ENCODE measurements around the gene SFRP2. TPM values are rescaled to one million over a fixed set of nuclear protein-coding genes. Genes with fewer than 3 reads are reported as not detected.

Gene SFRP2
- total RNA-seq, 4 donors from 2014 or later: 2.6 to 3.1 (median 3.1) TPM; not detected in 1

DNA sequence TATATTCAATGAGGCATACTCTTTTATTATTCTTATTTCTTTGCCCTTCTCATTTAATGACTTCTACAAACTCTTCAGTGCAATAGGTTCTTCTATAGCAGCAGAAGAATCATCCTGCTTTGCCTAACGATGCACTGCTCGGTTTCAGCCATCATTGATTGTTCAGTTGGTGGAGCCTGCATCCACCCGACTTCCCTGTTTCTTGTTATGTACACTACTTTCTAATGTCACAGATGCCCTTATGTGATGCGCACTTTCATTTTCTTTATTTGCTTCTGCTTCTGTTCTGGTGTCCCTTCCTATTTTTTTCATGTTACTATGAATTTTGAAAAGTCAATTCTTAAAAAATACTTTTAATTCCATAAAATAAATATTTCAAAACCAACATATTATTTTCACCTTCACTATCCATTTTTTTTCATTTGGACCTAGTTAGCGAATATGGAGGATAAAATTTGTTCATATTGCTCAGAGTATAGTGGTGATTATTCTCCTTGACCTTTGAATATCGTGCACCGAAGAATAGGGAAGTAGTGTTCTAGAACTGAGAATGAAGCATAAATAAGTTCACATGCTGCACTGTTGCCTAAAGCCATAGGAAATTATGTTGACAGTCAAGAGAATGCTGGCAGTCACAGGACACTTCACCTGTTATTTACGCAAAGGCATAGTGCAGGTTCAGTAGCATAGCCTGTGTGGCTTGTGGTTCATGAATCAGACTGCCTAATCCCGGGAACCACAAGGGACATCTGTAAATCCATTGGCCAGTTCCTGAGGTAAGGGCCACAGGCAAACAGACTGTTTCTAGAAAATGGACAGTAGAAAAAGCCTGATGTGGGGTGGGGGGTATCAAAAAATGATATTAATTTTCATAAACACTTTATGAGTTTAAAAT, 21.3 kb upstream of the SFRP2 start:
- TF ChIP-seq, protein P1, sequence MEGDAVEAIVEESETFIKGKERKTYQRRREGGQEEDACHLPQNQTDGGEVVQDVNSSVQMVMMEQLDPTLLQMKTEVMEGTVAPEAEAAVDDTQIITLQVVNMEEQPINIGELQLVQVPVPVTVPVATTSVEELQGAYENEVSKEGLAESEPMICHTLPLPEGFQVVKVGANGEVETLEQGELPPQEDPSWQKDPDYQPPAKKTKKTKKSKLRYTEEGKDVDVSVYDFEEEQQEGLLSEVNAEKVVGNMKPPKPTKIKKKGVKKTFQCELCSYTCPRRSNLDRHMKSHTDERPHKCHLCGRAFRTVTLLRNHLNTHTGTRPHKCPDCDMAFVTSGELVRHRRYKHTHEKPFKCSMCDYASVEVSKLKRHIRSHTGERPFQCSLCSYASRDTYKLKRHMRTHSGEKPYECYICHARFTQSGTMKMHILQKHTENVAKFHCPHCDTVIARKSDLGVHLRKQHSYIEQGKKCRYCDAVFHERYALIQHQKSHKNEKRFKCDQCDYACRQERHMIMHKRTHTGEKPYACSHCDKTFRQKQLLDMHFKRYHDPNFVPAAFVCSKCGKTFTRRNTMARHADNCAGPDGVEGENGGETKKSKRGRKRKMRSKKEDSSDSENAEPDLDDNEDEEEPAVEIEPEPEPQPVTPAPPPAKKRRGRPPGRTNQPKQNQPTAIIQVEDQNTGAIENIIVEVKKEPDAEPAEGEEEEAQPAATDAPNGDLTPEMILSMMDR (IDR thresholded peaks at IDR 0.05; ENCODE audit: low read depth): no peak

DNA sequence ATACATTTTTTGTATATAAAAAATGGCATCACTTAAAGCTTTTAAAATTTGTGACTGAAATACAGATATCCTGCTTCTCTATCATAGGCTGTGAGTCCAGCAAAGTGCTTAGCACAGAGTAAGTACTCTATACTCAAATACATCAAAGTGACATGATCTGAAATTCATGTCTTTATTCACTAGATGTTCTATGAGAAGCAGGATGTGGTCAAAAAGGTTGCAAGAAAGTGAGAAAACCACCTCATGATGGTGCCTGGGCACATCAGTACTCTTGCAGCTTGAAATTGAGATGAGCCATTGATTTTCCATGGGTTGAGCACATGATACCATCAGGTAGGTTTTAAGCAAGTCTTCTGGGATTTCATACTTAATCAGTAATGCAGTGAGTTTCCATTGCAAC, 20.4 kb upstream of the SFRP2 start:
- TF ChIP-seq, protein P1 (IDR thresholded peaks at IDR 0.05; ENCODE audit: low read depth): no peak

DNA sequence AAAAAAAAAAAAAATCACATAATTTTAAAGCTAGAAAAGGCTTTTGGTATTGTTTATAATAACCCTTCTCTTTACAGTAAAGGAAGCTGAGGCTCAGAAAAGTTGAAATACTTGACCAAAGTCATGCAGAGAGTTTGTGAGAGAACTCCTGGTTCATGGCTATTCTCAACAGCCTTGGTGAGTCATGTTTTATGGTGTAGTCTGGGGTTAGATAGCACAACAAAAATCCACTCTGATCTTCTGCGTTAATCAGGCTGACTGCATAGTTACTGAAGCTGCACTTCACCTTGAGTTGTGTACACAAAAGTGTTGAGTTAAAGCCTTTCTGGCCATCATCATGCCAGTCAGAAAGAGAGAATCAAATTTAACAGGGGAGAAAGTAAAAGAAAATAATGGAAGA, 19.3 kb upstream of the SFRP2 start:
- TF ChIP-seq, protein P1 (IDR thresholded peaks at IDR 0.05; ENCODE audit: low read depth): no peak

DNA sequence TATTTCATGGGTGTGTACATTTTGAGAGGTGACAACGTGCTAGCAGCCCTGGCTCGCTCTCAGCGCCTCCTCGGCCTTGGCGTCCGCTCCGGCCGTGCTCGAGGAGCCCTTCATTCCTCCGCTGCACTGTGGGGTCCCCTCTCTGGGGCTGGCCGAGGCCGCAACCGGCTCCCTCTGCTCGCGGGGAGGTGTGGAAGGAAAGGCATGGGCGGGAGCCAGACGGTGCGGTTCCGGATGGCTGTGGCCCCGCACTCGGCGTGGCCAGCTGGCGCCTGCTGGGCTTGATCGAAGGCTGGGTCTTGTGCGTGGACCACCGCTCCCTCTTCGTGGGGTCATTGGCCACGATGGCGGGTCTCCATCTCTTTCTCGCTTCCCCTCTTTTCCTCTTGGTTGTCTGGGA, 17.2 kb upstream of the SFRP2 start:
- TF ChIP-seq, protein P1 (IDR thresholded peaks at IDR 0.05; ENCODE audit: low read depth): no peak

DNA sequence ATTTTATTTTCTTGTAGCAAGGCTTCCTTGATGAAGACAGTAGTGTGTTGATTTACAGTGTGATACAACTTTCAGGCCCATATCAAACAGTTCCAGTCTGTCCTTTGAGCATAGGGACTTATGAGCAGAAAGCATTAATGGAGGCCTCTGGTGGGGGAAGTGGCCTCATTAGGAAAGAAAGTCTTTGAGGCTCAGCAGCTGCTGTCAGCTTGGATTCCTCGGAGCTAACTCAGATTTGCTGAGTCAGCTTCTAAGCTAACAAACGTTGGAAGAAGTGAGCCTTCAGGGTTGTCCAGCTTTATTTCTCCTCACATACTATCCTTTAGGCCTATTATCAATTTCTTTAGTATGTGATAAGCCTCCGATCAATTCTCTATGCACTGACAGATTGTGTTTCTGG, 15.8 kb upstream of the SFRP2 start:
- TF ChIP-seq, protein P1 (IDR thresholded peaks at IDR 0.05; ENCODE audit: low read depth): no peak

DNA sequence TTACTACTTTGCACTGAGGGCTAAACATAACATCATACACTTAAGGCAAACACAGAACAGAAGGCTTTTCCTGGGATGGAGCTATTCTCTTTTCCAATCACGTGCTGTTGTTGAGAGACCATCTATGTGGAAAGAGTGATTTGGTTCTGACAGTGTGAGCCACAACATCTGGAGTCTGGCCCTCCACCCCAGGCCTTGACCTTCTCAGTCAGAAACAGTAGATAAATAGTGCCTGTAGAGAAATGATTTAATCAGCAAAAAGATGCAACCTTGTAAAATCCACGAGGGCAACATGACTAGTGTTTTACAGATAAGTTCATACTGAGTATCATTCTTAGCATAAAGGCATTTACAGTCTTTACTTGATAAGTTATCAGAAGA, 10.8 kb upstream of the SFRP2 start:
- TF ChIP-seq, protein P1 (IDR thresholded peaks at IDR 0.05; ENCODE audit: low read depth): no peak

DNA sequence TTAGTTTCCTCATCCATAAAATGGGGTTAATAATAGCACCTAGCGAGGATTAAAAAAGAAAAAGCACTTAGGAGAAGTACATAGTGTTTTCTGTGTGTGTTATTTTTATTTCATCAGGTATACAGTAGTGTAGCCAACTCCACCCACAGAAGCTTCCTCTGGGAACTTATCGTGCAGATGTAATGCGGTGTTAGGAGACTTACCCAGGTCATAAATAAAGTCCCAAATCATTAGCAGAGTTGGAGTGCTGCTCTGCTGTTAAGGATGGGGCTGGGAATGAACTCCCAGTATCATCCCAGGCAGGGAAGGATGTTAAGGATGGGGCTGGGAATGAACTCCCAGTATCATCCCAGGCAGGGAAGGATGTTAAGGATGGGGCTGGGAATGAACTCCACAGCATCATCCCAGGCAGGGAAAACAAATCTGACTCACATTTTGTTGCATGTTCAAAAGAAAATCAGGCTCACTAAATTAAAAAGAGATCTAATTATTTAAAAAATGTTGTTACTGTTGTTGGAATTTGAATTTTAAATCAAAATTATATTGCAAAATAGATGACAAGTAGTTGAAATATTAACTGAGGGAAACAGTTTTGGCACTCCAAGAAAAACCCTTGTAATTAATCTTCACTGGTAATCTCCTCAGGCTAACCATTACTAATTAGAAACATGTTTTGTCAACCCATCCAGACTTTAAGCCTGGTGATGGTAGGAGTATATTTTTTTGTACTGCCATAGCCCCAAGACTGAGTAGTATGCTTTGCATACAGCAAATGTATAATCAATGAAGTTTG, 10.2 kb upstream of the SFRP2 start:
- TF ChIP-seq, protein P1 (IDR thresholded peaks at IDR 0.05; ENCODE audit: low read depth): no peak
